Stimulated activated CD4-positive, alpha-beta T cell treated with anti-CD3 and anti-CD28 coated beads, Interleukin-1b, Interleukin-23, amount 100 ng/mL, for 48 hours (primary cell): ENCODE measurements around the gene DCAF6.

Experiments used
- DNase-seq: peaks from one replicate; pipeline ENCODE4 v3.0.0-alpha.2; 2020

Gene DCAF6

GRCh38 chr1:167973832-167974231, 37.3 kb downstream of the DCAF6 start:
- no peak for DNase-seq

- no peak for DNase-seq
Measured at GRCh38 chr1:167974698-167975097, 38.2 kb downstream of the DCAF6 start.

- no peak for DNase-seq
Measured at GRCh38 chr1:167977245-167977644, 40.8 kb downstream of the DCAF6 start.

GRCh38 chr1:167981933-167982332, 45.5 kb downstream of the DCAF6 start:
- DNase-seq = no peak

GRCh38 chr1:167983797-167984420, 47.4 kb downstream of the DCAF6 start:
- no peak for DNase-seq

- DNase-seq = peak; percentile 11
Measured at GRCh38 chr1:167984886-167985489, 48.5 kb downstream of the DCAF6 start.

- no peak for DNase-seq
Measured at GRCh38 chr1:167987174-167987573, 50.7 kb downstream of the DCAF6 start.

GRCh38 chr1:167991546-167991945, 55.1 kb downstream of the DCAF6 start:
- DNase-seq = no peak

- DNase-seq = no peak
Measured at GRCh38 chr1:167993720-167994119, 57.2 kb downstream of the DCAF6 start.

- no peak for DNase-seq
Measured at GRCh38 chr1:167994560-167994959, 58.1 kb downstream of the DCAF6 start.

- DNase-seq = no peak
Measured at GRCh38 chr1:167995038-167995437, 58.6 kb downstream of the DCAF6 start.

- DNase-seq = no peak
Measured at GRCh38 chr1:167996266-167996665, 59.8 kb downstream of the DCAF6 start.

GRCh38 chr1:167997037-167997575, 60.6 kb downstream of the DCAF6 start:
- no peak for DNase-seq

- DNase-seq = no peak
Measured at GRCh38 chr1:167999877-168000276, 63.4 kb downstream of the DCAF6 start.

GRCh38 chr1:168000656-168001055, 64.2 kb downstream of the DCAF6 start:
- DNase-seq = no peak

GRCh38 chr1:168001213-168001612, 64.7 kb downstream of the DCAF6 start:
- DNase-seq = no peak

- DNase-seq = no peak
Measured at GRCh38 chr1:168004531-168004930, 68.0 kb downstream of the DCAF6 start.

- DNase-seq = no peak
Measured at GRCh38 chr1:168005529-168005928, 69.0 kb downstream of the DCAF6 start.

- DNase-seq = no peak
Measured at GRCh38 chr1:168007691-168008090, 71.2 kb downstream of the DCAF6 start.

GRCh38 chr1:168008595-168008994, 72.1 kb downstream of the DCAF6 start:
- no peak for DNase-seq

- no peak for DNase-seq
Measured at GRCh38 chr1:168009322-168009721, 72.8 kb downstream of the DCAF6 start.

- no peak for DNase-seq
Measured at GRCh38 chr1:168019407-168019806, 82.9 kb downstream of the DCAF6 start.

- DNase-seq = no peak
Measured at GRCh38 chr1:168031198-168031597, 94.7 kb downstream of the DCAF6 start.

GRCh38 chr1:168031627-168032026, 95.1 kb downstream of the DCAF6 start:
- no peak for DNase-seq

- no peak for DNase-seq
Measured at GRCh38 chr1:168032029-168032428, 95.5 kb downstream of the DCAF6 start.
